Trophoblast cell (in vitro differentiated cells and primary cell): ENCODE results near the gene C1orf159.

Source experiments
- DNase-seq, 2 donors: peaks; one replicate each; pipeline ENCODE4 v3.0.0-alpha.2; 2016
- H2AFZ ChIP-seq: 2 replicates; pipeline ENCODE4 v1.6.1; 2013; ENCODE audit warnings: low read length, moderate library complexity, mild to moderate bottlenecking; ENCODE audit not compliant: insufficient read depth, poor library complexity
- H2AK5ac ChIP-seq: 2 replicates; pipeline ENCODE4 v1.6.1; 2013; ENCODE audit warnings: mild to moderate bottlenecking, low read length
- H2BK120ac ChIP-seq: 2 replicates; pipeline ENCODE4 v1.6.1; 2013; ENCODE audit warnings: low read length, mild to moderate bottlenecking, moderate library complexity; ENCODE audit not compliant: insufficient read depth, poor library complexity
- H2BK12ac ChIP-seq: 2 replicates; pipeline ENCODE4 v1.6.1; 2013; ENCODE audit warnings: mild to moderate bottlenecking, low read length, moderate library complexity
- H2BK5ac ChIP-seq: 2 replicates; pipeline ENCODE4 v1.6.1; 2013; ENCODE audit warnings: low read length, low read depth, moderate library complexity, mild to moderate bottlenecking; ENCODE audit not compliant: poor library complexity
- H3K14ac ChIP-seq: 2 replicates; pipeline ENCODE4 v1.6.1; 2013; ENCODE audit warnings: mild to moderate bottlenecking, low read length
- H3K18ac ChIP-seq: 2 replicates; pipeline ENCODE4 v1.6.1; 2013; ENCODE audit warnings: mild to moderate bottlenecking, low read length
- H3K23ac ChIP-seq: 2 replicates; pipeline ENCODE4 v1.6.1; 2013; ENCODE audit warnings: low read length
- H3K27ac ChIP-seq: 2 replicates; pipeline ENCODE4 v1.5.1; 2013; ENCODE audit warnings: low read depth, mild to moderate bottlenecking, inconsistent platforms, low read length, moderate library complexity
- H3K27me3 ChIP-seq: 2 replicates; pipeline ENCODE4 v1.6.1; 2013; ENCODE audit warnings: inconsistent platforms, mild to moderate bottlenecking, low read length, moderate library complexity; ENCODE audit not compliant: insufficient read depth
- H3K36me3 ChIP-seq, 2 experiments: 1 replicate in 1 of 2; 2 replicates in 1 of 2; pipeline ENCODE4 v1.6.1; 2013; ENCODE audit warnings: low read length in 2 of 2, mild to moderate bottlenecking in 2 of 2, moderate library complexity in 1 of 2; ENCODE audit not compliant: insufficient read depth in 2 of 2, control insufficient read depth in 1 of 2
- H3K4ac ChIP-seq: 2 replicates; pipeline ENCODE4 v1.6.1; 2013; ENCODE audit warnings: low read depth, mild to moderate bottlenecking, low read length, moderate library complexity
- H3K4me1 ChIP-seq, 2 experiments: 1 replicate in 1 of 2; 2 replicates in 1 of 2; pipeline ENCODE4 v1.6.1; 2013; ENCODE audit warnings: low read length in 2 of 2, mild to moderate bottlenecking in 2 of 2, moderate library complexity in 1 of 2; ENCODE audit not compliant: insufficient read depth in 2 of 2, control insufficient read depth in 1 of 2
- H3K4me2 ChIP-seq: 2 replicates; pipeline ENCODE4 v1.6.1; 2013; ENCODE audit warnings: inconsistent platforms, mild to moderate bottlenecking, low read length, moderate library complexity
- H3K4me3 ChIP-seq: 2 replicates; pipeline ENCODE4 v1.5.1; 2013; ENCODE audit warnings: mild to moderate bottlenecking, low read depth, low read length, inconsistent platforms
- H3K79me1 ChIP-seq: one replicate; pipeline ENCODE4 v1.6.1; 2013; ENCODE audit warnings: low read length
- H3K79me2 ChIP-seq: 2 replicates; pipeline ENCODE4 v1.6.1; 2013; ENCODE audit warnings: low read length, mild to moderate bottlenecking; ENCODE audit not compliant: control insufficient read depth, insufficient read depth, poor library complexity
- H3K9ac ChIP-seq: 2 replicates; pipeline ENCODE4 v1.6.1; 2013; ENCODE audit warnings: mild to moderate bottlenecking, low read length
- H3K9me3 ChIP-seq: 2 replicates; pipeline ENCODE4 v1.6.1; 2013; ENCODE audit warnings: low read depth, mild to moderate bottlenecking, control low read depth, inconsistent platforms, low read length; ENCODE audit not compliant: insufficient read depth
- H4K12ac ChIP-seq: 2 replicates; pipeline ENCODE4 v1.6.1; 2013; ENCODE audit warnings: low read depth, mild to moderate bottlenecking, low read length, moderate library complexity
- H4K8ac ChIP-seq: 2 replicates; pipeline ENCODE4 v1.6.1; 2013; ENCODE audit warnings: low read depth, mild to moderate bottlenecking, low read length, moderate library complexity
- H4K91ac ChIP-seq: one replicate; pipeline ENCODE4 v1.6.1; 2013; ENCODE audit warnings: low read depth, mild to moderate bottlenecking, low read length, moderate library complexity
- WGBS: extraction: QIAGEN DNeasy Blood & Tissue Kit; methylation state at CpG from one replicate; pipeline ENCODE4 v1.1.7; 2013; ENCODE audit warnings: missing lambda C conversion rate; ENCODE audit not compliant: insufficient read length, insufficient coverage; ENCODE audit errors: extremely low coverage; 5-methylcytosine and 5-hydroxymethylcytosine counted together

Gene C1orf159

DNA sequence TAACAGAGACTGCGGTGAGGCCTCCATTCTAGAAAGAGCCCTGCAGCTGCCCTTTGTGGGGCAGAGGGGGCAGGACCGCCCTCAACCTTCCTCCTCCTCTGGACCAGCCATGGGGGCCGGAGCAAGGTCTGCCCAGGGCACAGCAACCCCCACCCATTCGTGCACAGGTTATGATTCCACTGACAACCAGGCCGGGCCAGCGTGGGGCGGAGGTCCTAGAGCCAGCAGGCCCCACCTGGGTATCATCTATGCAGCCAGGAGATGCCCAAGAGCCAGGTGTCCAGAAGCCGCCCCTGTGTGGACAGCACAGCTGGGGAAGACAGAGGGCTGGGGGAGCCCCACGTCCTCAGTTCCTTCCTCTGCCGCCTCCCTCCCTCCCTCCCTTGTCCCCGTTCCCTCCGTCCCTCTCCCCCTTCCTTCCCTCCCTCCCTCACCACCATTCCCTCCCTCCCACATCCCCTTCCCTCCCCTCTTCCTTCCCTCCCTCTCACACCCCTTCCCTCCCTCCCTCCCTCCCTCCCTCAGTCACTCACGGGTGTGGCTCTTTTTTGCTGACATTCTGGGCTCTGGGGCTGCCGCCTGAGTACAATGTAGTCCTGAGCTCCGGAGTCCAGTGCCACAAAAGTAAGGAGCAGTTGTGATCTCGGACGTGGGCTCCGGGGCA lies 54.1 kb downstream of the C1orf159 start:
- Histone ChIP-seq H4K91ac (no peak overlapping the region), H3K14ac (no peak overlapping the region), H3K4me1 (peaks cover 24 to 31% of the 10 kb centered on the region in 2 experiments), H3K9me3 (peaks cover 8% of the 10 kb centered on the region), H2AFZ (no peak overlapping the region), H3K27ac (no peak overlapping the region), H4K8ac (no peak overlapping the region), H2AK5ac (no peak overlapping the region), H3K27me3 (peaks cover 10% of the 10 kb centered on the region), H3K79me1 (peaks cover 11% of the 10 kb centered on the region), H2BK120ac (no peak overlapping the region), H3K4ac (no peak overlapping the region), H3K4me3 (no peak overlapping the region), H2BK5ac (no peak overlapping the region), H3K4me2 (no peak overlapping the region), H2BK12ac (no peak overlapping the region), H4K12ac (no peak overlapping the region), H3K79me2 (no peaks in the 10 kb centered on the region), H3K36me3 (no peaks in the 10 kb centered on the region), H3K9ac (no peak overlapping the region), H3K18ac (no peak overlapping the region), H3K23ac (no peak overlapping the region)
- no CpG with 5 or more reads among the region's 18 CpGs for WGBS
- no peak for DNase-seq

DNA sequence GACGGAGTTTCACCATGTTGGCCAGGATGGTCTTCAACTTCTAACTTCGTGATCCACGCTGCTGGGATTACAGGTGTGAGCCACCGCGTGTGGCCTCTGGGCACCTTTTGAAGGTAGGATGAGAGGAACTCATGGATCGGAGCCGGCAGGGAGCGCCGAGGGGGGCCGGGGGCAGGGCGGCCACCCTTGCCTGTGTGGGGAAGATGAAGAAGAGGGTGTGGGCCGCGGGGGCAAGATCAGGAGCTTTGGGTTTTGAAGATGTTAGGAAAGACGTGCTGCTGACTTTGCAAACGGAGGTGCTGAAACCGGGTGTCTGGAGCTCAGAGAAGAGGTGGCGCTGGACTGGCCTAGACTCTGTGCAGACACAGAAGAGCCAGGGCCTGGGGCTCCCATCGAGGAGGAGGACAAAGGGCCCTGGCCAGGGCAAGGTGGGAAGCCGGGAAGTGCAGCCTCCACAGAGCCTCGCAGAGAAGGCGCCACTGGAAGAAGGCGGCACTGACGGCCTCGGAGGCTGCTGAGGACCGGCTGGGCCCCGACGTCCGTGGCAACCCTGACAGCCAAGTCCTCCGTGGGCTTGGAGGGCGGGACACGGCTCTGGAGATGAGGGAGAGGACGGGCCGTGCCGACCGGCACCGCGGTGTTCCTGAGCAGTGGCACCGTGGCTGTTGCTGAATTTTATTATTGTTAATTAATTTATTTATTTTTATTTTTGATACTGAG lies 55.4 kb downstream of the C1orf159 start:
- H3K4me1 ChIP-seq = peaks cover 24 to 31% of the 10 kb centered on the region in 2 experiments
- H4K12ac ChIP-seq = no peak overlapping the region
- H4K8ac ChIP-seq = no peak overlapping the region
- no peak overlapping the region for H3K23ac ChIP-seq
- peaks cover 10% of the 10 kb centered on the region for H3K27me3 ChIP-seq
- DNase-seq = no peak
- H4K91ac ChIP-seq = no peak overlapping the region
- H3K4me3 ChIP-seq = no peak overlapping the region
- no peak overlapping the region for H3K18ac ChIP-seq
- no peaks in the 10 kb centered on the region for H3K79me2 ChIP-seq
- H3K4me2 ChIP-seq = no peak overlapping the region
- peaks cover 1 to 5% of the 10 kb centered on the region in 2 experiments for H3K36me3 ChIP-seq
- no peak overlapping the region for H2BK120ac ChIP-seq
- H2BK5ac ChIP-seq = no peak overlapping the region
- H3K79me1 ChIP-seq = peaks cover 11% of the 10 kb centered on the region
- WGBS = no CpG with 5 or more reads among the region's 38 CpGs
- H3K27ac ChIP-seq = no peak overlapping the region
- no peak overlapping the region for H2BK12ac ChIP-seq
- no peak overlapping the region for H2AK5ac ChIP-seq
- no peak overlapping the region for H3K14ac ChIP-seq
- peaks cover 9% of the 10 kb centered on the region for H3K9me3 ChIP-seq
- no peak overlapping the region for H3K4ac ChIP-seq
- H3K9ac ChIP-seq = no peak overlapping the region
- H2AFZ ChIP-seq = no peak overlapping the region

DNA sequence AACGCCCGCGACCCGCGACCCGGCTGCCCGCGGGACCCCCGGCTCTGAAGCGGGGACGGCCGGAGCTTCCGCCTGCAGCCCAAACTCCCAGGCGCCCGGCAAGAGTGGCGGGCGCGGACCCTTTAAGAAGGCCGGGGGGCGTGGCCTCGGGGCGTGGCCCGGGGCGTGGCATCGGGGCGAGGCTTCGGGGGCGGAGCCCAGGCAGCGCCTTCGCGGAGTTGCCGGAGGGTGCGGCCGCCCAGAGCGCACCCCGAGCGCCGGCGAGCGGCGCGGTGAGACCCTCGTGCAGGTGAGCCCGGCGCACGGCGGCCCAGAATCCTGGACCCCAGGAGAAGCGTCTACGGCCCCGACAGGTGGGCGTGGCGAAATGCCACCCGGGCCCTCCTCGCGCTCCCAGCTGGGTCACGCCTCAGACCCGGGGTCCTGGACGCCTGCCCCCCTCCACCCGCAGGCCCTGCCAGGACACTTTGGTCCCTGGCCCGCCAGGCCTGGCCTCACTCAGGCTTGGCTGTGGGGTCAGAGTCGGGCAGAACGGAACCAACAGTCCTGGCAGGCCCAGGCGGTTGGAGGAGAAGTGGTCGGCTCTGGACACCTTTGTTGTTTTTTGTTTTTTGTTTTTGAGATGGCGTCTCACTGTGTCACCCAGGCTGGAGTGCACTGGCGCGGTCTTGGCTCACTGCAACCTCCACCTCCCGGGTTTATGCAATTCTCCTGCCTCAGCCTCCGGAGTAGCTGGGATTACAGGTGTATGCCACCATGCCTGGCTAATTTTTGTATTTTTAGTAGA lies 56.2 kb downstream of the C1orf159 start:
- Histone ChIP-seq H3K4me2 (peak overlapping the region; percentile 78), H2AK5ac (peak overlapping the region; percentile 11), H4K91ac (peak overlapping the region; percentile 10), H3K14ac (no peak overlapping the region), H3K23ac (no peak overlapping the region), H3K4ac (no peak overlapping the region), H3K27ac (no peak overlapping the region), H3K36me3 (peaks cover 8 to 12% of the 10 kb centered on the region in 2 experiments), H3K9ac (no peak overlapping the region), H2AFZ (peak overlapping the region; percentile 30), H3K4me1 (peaks cover 24 to 29% of the 10 kb centered on the region in 2 experiments), H2BK12ac (no peak overlapping the region), H3K9me3 (peaks cover 9% of the 10 kb centered on the region), H3K27me3 (peaks cover 10% of the 10 kb centered on the region), H4K12ac (peak overlapping the region; percentile 2), H3K79me2 (no peaks in the 10 kb centered on the region), H2BK5ac (no peak overlapping the region), H3K4me3 (peak overlapping the region; percentile 52), H4K8ac (peak overlapping the region; percentile 50), H2BK120ac (no peak overlapping the region), H3K79me1 (peaks cover 11% of the 10 kb centered on the region), H3K18ac (no peak overlapping the region)
- DNase-seq = peak; percentile 72 to 86
- WGBS = no CpG with 5 or more reads among the region's 69 CpGs

DNA sequence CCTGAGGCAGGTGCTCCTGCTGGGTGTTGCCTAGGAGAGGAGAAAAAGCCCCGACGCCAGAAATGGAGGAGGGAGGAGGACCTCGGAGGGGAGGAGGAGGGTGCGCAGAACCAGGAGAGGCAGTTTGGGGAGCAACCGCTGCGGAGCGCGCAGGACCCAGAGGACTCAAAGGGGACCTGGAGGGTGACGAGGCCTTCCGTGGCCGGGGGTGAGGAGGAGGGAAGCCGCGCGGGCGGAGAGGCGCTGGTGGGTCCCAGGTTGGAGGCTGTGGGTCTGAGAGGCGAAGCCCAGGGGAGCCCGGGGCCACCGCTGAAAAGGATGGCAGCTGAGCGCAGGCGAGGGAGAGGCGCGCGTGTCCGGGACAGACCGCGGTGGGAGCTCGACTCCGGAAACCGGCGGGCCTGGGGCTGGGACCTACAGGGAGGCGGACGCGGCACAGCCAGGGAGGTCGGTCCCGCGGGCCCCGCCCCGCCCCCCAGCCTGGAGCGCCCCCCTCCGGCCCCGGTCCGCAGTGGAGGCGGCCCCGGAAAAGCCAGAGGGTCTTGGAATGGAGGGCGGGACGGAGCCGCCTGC lies 56.9 kb downstream of the C1orf159 start:
- H2AFZ ChIP-seq = no peak overlapping the region
- no peak overlapping the region for H3K27ac ChIP-seq
- H3K9ac ChIP-seq = no peak overlapping the region
- peak overlapping the region; percentile 50 for H4K8ac ChIP-seq
- H3K4ac ChIP-seq = no peak overlapping the region
- H2BK12ac ChIP-seq = no peak overlapping the region
- H2BK120ac ChIP-seq = no peak overlapping the region
- H2BK5ac ChIP-seq = no peak overlapping the region
- no peaks in the 10 kb centered on the region for H3K79me2 ChIP-seq
- H2AK5ac ChIP-seq = no peak overlapping the region
- H3K4me3 ChIP-seq = peak overlapping the region; percentile 51
- H3K14ac ChIP-seq = peak overlapping the region; percentile 16
- H3K4me2 ChIP-seq = peak overlapping the region; percentile 78
- WGBS = no CpG with 5 or more reads among the region's 48 CpGs
- peak overlapping the region; percentile 51 for H3K18ac ChIP-seq
- peaks cover 14 to 19% of the 10 kb centered on the region in 2 experiments for H3K36me3 ChIP-seq
- no peak for DNase-seq
- H3K27me3 ChIP-seq = peaks cover 10% of the 10 kb centered on the region
- peaks cover 9% of the 10 kb centered on the region for H3K9me3 ChIP-seq
- peak overlapping the region; percentile 60 for H4K91ac ChIP-seq
- no peak overlapping the region for H3K23ac ChIP-seq
- no peak overlapping the region for H4K12ac ChIP-seq
- peaks cover 18 to 24% of the 10 kb centered on the region in 2 experiments for H3K4me1 ChIP-seq
- H3K79me1 ChIP-seq = peaks cover 7% of the 10 kb centered on the region
